OCI-LY1 (cell line): ENCODE measurements around the gene CBX1.

ENCODE experiments used
- EZH2 ChIP-seq: fragments of 200-600 bp; sonication (generic), shearing (Covaris generic); IDR thresholded peaks from 2 replicates; pipeline ENCODE4 v1.8.0; 2017; ENCODE audit warnings: borderline replicate concordance, mixed run types, mild to moderate bottlenecking, antibody characterized with exemption, low read length, moderate library complexity, mixed read lengths
- TF ChIP-seq, protein P1 (sequence below): fragments of 200-600 bp; sonication (generic), shearing (Covaris generic); IDR thresholded peaks from 2 replicates; pipeline ENCODE4 v1.5.1; 2017; ENCODE audit warnings: mild to moderate bottlenecking, antibody characterized with exemption, low read length, moderate library complexity, mixed read lengths

DNA sequence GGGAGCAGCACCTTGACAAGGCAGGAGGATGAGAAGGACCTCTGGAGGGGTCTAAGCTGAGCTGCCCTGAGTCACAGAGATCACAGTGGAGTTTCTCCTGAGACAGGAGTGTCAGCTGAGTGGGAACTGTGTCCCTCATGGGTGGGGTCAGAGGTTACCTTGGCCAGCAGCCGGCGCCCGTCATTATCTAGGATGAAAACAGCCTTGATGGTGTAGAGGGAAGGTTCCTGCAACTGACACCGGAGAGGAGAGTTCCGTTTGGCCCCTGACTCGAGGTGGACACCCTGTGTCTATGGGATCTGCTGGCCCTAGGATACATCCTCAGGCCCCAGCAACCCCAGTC, 64.6 kb downstream of the CBX1 start:
- TF ChIP-seq, protein P1, sequence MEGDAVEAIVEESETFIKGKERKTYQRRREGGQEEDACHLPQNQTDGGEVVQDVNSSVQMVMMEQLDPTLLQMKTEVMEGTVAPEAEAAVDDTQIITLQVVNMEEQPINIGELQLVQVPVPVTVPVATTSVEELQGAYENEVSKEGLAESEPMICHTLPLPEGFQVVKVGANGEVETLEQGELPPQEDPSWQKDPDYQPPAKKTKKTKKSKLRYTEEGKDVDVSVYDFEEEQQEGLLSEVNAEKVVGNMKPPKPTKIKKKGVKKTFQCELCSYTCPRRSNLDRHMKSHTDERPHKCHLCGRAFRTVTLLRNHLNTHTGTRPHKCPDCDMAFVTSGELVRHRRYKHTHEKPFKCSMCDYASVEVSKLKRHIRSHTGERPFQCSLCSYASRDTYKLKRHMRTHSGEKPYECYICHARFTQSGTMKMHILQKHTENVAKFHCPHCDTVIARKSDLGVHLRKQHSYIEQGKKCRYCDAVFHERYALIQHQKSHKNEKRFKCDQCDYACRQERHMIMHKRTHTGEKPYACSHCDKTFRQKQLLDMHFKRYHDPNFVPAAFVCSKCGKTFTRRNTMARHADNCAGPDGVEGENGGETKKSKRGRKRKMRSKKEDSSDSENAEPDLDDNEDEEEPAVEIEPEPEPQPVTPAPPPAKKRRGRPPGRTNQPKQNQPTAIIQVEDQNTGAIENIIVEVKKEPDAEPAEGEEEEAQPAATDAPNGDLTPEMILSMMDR, result no peak
- TF ChIP-seq EZH2, result no peak
